ENCODE results near the gene RFNG. TPM values are rescaled to one million over a fixed set of nuclear protein-coding genes. Genes with fewer than 3 reads are reported as not detected.

The RFNG gene
- total and polyA plus RNA-seq, 2 of the 4 experiments (the other 2 are of a cell fraction): 6.8 to 47.3 TPM

DNA sequence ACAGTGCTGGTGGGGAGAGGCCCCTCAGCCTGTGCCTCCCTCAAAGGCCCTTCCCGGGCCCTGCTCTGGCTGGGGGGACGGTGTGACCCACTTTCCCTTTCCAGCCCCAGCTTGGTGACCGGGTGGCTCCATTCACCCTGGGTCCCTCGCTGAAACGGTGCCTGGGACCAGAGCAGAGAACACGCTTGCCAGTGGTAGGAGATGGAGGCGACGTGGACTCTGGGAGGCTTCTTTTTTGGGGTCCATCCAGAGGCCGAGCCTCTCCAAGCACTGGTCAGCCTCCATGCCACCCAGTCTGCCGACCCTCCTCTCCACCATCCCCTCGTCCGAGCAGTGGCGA is 36.7 kb downstream of the RFNG start:
- Histone ChIP-seq H4K91ac (ENCODE audit: insufficient read depth, low read depth, low read length) (no peak overlapping the region), H3K36me3 (ENCODE audit: control insufficient read depth, insufficient read depth, low read length) (peaks cover 10% of the 10 kb centered on the region; the same call in 1 of the 2 replicates), H3K4me2 (ENCODE audit: low read depth, low read length) (no peak overlapping the region), H3K79me1 (ENCODE audit: low read depth in 1 of 2, low read length in 2 of 2) (peaks cover 0 to 8% of the 10 kb centered on the region in 2 experiments; a peak in 1 of 4 replicates), H2AK9ac (replicated peaks; ENCODE audit: low read depth, low read length, poor library complexity) (no peak overlapping the region), H2AFZ (replicated peaks; ENCODE audit: low read length, poor library complexity) (no peak overlapping the region), H3K18ac (ENCODE audit: low read depth, low read length) (no peak overlapping the region), H4K5ac (ENCODE audit: low read depth, low read length) (no peak overlapping the region), H3K9me3 (ENCODE audit: control insufficient read depth, insufficient read depth, low read length) (no peaks in the 10 kb centered on the region), H3K14ac (replicated peaks; ENCODE audit: low read depth, low read length) (no peak overlapping the region), H4K8ac (ENCODE audit: low read depth in 2 of 2, low read length in 2 of 2) (no peak overlapping the region), H3K4ac (ENCODE audit: low read depth, low read length) (no peak overlapping the region), H2BK20ac (ENCODE audit: low read depth, low read length) (no peak overlapping the region), H3K4me1 (ENCODE audit: control insufficient read depth, insufficient read depth, low read length) (no peaks in the 10 kb centered on the region), H2BK5ac (ENCODE audit: low read depth, low read length, poor library complexity, severe bottlenecking) (no peak overlapping the region), H3K56ac (ENCODE audit: extremely low read depth, insufficient read depth, low read length) (no peak overlapping the region), H2BK120ac (ENCODE audit: low read depth, low read length) (no peak overlapping the region), H3K23ac (ENCODE audit: low read depth, low read length) (no peak overlapping the region), H2AK5ac (ENCODE audit: low read depth, low read length) (no peak overlapping the region), H4K20me1 (ENCODE audit: insufficient read depth, low read length) (peaks cover under 1% of the 10 kb centered on the region; the same call in 1 of the 2 replicates), H3K9me1 (ENCODE audit: insufficient read depth, low read length) (no peaks in the 10 kb centered on the region), H3K4me3 (ENCODE audit: insufficient read depth, low read depth, low read length) (no peak overlapping the region), H3K27me3 (ENCODE audit: control insufficient read depth, insufficient read depth, low read length) (no peaks in the 10 kb centered on the region), H3K27ac (ENCODE audit: insufficient read depth, low read length) (no peak overlapping the region), H2BK15ac (ENCODE audit: low read depth, low read length) (no peak overlapping the region), H3K9ac (ENCODE audit: low read depth, low read length) (no peak overlapping the region)
- ATAC-seq (ENCODE audit: low read depth): no peak
- POLR2A ChIA-PET (ENCODE audit: unreplicated experiment): no interaction called here
- WGBS, 2 experiments (ENCODE audit: extremely low coverage in 2 of 2, insufficient read length in 1 of 2): 84% methylated on average over 6 of the region's 13 CpGs; no CpG with 5 or more reads in 1 of the 2 experiments
- intact Hi-C loops (cut with micrococcal nuclease): no loop called here
- CTCF ChIA-PET: no interaction called here
- BruUV-seq (replicated peaks): no TSS peak
- no peak for DNase-seq
- TF ChIP-seq, protein P1, sequence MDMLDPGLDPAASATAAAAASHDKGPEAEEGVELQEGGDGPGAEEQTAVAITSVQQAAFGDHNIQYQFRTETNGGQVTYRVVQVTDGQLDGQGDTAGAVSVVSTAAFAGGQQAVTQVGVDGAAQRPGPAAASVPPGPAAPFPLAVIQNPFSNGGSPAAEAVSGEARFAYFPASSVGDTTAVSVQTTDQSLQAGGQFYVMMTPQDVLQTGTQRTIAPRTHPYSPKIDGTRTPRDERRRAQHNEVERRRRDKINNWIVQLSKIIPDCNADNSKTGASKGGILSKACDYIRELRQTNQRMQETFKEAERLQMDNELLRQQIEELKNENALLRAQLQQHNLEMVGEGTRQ (IDR thresholded peaks at IDR 0.05; ENCODE audit: low read depth, low read length): no peak
- no peak for TF ChIP-seq CEBPB (IDR thresholded peaks at IDR 0.05; ENCODE audit: low read depth, low read length)
- no peak for TF ChIP-seq RAD21 (IDR thresholded peaks at IDR 0.05; ENCODE audit: low read length)
- no peak for TF ChIP-seq RCOR1 (IDR thresholded peaks at IDR 0.05; ENCODE audit: insufficient replicate concordance, low read length)
- TF ChIP-seq NFE2L2 (IDR thresholded peaks at IDR 0.05; ENCODE audit: low read depth, low read length): no peak
- no peak for TF ChIP-seq POLR2A (IDR thresholded peaks at IDR 0.05; ENCODE audit: low read depth, low read length)
- TF ChIP-seq, protein P2, sequence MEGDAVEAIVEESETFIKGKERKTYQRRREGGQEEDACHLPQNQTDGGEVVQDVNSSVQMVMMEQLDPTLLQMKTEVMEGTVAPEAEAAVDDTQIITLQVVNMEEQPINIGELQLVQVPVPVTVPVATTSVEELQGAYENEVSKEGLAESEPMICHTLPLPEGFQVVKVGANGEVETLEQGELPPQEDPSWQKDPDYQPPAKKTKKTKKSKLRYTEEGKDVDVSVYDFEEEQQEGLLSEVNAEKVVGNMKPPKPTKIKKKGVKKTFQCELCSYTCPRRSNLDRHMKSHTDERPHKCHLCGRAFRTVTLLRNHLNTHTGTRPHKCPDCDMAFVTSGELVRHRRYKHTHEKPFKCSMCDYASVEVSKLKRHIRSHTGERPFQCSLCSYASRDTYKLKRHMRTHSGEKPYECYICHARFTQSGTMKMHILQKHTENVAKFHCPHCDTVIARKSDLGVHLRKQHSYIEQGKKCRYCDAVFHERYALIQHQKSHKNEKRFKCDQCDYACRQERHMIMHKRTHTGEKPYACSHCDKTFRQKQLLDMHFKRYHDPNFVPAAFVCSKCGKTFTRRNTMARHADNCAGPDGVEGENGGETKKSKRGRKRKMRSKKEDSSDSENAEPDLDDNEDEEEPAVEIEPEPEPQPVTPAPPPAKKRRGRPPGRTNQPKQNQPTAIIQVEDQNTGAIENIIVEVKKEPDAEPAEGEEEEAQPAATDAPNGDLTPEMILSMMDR (conservative IDR thresholded peaks at IDR 0.05; ENCODE audit: low read depth, low read length): no peak
- TF ChIP-seq CHD1 (IDR thresholded peaks at IDR 0.05; ENCODE audit: low read depth, low read length): no peak
- no peak for TF ChIP-seq SMC3 (IDR thresholded peaks at IDR 0.05; ENCODE audit: low read depth, low read length)
- TF ChIP-seq MAFK (IDR thresholded peaks at IDR 0.05; ENCODE audit: low read depth, low read length): no peak
- TF ChIP-seq BHLHE40 (IDR thresholded peaks at IDR 0.05; ENCODE audit: low read depth, low read length): no peak
- TF ChIP-seq FOS (IDR thresholded peaks at IDR 0.05; ENCODE audit: low read depth, low read length): no peak
- no peak for TF ChIP-seq MXI1 (IDR thresholded peaks at IDR 0.05; ENCODE audit: borderline replicate concordance, low read depth, low read length)
- TF ChIP-seq, protein P3, sequence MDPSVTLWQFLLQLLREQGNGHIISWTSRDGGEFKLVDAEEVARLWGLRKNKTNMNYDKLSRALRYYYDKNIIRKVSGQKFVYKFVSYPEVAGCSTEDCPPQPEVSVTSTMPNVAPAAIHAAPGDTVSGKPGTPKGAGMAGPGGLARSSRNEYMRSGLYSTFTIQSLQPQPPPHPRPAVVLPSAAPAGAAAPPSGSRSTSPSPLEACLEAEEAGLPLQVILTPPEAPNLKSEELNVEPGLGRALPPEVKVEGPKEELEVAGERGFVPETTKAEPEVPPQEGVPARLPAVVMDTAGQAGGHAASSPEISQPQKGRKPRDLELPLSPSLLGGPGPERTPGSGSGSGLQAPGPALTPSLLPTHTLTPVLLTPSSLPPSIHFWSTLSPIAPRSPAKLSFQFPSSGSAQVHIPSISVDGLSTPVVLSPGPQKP (IDR thresholded peaks at IDR 0.05; ENCODE audit: borderline replicate concordance, low read depth, low read length): no peak
- TF ChIP-seq MAZ (IDR thresholded peaks at IDR 0.05; ENCODE audit: borderline replicate concordance, low read depth, low read length): no peak
- no peak for TF ChIP-seq RFX5 (IDR thresholded peaks at IDR 0.05; ENCODE audit: low read depth, low read length)
- in situ Hi-C loops (cut with MboI; ENCODE audit: low sequenced_read_pairs): loop anchor here (5.0 kb wide), 1 partner anchor 48 kb away; no protein-coding TSS in a partner anchor
- dilution Hi-C loops (cut with HindIII; ENCODE audit: low sequenced_read_pairs, unreplicated experiment): no loop called here
